GM19324 (cell line): ENCODE data around the gene ARHGAP28.
"Not testable (repeated sequence)": the region's sequence is repeated elsewhere in the genome, so short reads cannot be mapped to it uniquely, and the experiment has no call there.

Source experiments
- ATAC-seq: cut with Tn5 transposase; IDR thresholded peaks from one replicate; pipeline ENCODE4 v1.9.1; 2021; ENCODE audit warnings: mild to moderate bottlenecking, moderate library complexity; ENCODE audit not compliant: unreplicated experiment, low FRiP score

Gene ARHGAP28

DNA sequence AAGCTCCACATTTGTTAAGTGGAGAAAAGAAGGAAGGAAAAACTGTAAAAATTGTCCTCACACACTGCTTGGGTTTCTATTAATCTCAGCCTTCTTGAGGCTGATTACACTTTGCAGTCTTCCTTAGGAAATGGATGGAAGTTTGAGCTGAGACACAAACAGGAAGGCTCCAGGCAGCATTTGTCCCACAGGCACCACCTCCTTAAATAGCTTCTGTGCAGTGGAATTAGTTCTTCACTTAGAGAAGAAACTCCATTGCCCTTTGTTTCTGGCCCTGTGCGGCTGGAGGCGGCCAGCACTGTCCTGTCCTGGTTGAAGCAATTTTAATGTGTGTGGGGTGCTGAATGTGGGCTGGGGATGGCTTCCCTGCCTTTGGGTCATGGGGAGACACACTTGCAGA lies 44.3 kb downstream of the ARHGAP28 start:
- no peak for ATAC-seq

DNA sequence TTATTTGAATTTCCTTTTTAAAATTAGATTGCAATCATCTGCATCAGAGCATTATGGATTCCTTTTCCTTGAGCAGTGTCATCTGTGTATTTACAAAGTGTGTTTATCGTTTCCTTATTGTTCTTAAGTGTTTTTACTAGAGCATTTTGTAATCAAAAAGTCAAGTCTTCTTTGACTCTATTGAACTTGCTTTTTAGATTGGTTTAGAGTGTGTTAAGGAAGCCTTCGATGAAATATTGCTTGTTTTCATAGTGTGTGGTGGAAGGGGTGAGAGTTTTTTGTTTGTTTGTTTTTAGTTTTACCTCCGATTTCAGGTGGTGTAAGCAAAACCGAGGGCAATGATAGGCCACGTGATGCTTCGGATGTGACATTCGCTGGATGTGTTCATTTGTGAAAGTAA lies 45.7 kb downstream of the ARHGAP28 start:
- no peak for ATAC-seq

- no peak for ATAC-seq
These were observed 46.2 kb downstream of the ARHGAP28 start for GRCh38 chr18:6775702-6776101.

GRCh38 chr18:6776188-6776587 lies 46.7 kb downstream of the ARHGAP28 start:
- ATAC-seq = no peak

- ATAC-seq = no peak
These were observed 48.0 kb downstream of the ARHGAP28 start for GRCh38 chr18:6777509-6777908.

DNA sequence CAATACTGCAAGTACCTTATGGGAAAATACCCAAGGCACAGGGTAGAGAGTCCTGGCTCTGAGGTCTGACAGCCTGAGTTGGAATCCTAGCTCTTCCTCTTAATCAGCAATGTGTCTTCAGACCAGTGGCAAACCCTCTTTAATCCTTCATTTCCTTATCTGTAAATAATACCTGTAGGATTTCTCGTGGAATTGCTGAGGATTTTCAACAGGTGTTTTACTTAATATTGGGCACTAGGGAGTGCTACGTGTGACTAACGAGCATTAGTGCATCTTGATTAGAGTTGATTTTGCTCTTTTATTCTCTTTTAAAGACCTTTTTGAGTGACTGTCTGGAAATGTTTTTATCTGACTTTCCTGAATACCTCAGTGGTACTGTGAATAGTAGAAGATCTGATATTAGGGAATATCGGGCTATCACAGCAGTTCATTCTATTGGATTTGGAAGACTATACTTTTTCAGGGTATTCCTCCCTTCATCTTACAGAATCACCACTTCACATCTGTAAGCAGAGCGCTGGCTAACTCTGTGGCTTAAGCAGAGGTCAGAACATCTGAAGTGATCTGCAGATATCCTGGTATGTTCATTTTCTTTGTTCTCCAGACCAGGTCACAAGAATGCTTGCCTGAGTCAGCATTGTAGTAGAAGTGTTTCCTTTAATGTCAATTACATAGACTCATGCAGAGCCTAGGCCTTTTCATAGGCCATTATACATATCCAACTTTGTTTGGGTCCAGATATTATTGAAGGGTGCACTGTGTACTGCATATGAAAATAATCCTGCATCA lies 49.1 kb downstream of the ARHGAP28 start:
- ATAC-seq = no peak

DNA sequence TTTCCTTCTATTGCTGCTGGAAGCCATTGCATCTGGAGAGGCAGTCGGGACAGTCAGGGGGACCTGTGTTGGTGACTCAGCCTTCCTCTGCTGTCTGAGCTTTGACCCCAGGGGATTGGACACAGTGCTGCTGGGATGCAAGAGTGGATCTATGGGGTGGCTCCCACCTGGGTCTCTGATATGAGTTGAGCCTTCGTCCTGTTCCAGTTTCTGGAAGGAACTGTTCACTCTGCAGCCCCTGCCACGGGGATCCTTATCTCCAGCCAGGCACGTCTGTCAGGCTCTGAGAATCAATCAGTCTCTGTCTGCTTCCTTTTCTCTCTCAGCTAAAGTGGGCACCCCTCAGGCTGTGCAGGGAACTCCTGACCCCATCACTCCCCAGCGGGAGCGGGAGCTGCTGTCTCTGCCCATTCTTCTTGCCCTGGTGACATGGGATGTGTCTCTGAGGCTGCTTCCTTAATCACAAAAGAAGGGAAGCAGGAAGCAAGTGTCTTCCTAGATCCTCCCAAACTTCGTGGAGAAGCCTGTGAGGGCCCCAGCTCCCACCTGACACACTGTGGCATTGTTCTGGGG lies 51.7 kb downstream of the ARHGAP28 start:
- no peak for ATAC-seq

DNA sequence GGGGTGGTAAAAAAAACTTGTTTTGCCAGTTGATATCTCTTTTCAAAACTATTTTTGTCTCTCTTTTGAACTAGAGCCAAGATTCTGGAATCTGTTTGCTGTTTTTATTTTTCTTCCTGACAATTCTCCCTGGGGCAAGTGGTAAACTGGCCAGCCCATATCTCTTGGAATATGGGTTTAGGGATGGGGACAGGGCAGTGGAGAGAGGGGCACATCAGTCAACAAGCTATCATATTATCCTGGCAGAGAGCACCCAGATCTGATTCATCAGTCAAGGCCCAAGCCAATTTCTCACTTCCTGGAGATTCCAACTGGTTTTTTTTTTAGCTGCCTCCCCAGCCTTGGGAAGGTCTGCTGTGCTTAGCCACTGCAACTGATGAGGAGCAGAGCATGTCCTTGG lies 52.3 kb downstream of the ARHGAP28 start:
- ATAC-seq = no peak

DNA sequence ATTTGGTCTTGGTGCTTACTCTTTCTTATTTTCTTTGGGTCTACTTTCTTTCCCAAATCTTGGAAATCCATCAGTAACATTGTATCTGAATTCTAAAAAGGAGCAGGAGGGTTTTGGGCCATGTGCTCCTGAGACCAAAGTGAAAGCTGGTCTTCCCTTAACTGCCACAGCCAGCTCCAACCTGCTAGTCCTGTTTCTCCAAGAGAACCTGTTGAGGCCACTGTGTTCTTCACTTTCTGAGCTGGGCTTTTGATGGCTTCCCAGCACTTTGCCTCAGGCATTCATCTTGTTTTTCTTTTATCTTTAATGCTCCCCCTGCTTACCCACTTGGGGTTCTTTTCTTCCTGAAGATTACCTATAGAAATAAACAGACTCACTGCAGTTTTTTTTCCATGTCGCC lies 53.3 kb downstream of the ARHGAP28 start:
- ATAC-seq = no peak

GRCh38 chr18:6784046-6784445 lies 54.5 kb downstream of the ARHGAP28 start:
- ATAC-seq = no peak

- ATAC-seq = no peak
These were observed 55.5 kb downstream of the ARHGAP28 start for GRCh38 chr18:6785001-6785400.

GRCh38 chr18:6785411-6785810 lies 55.9 kb downstream of the ARHGAP28 start:
- no peak for ATAC-seq

DNA sequence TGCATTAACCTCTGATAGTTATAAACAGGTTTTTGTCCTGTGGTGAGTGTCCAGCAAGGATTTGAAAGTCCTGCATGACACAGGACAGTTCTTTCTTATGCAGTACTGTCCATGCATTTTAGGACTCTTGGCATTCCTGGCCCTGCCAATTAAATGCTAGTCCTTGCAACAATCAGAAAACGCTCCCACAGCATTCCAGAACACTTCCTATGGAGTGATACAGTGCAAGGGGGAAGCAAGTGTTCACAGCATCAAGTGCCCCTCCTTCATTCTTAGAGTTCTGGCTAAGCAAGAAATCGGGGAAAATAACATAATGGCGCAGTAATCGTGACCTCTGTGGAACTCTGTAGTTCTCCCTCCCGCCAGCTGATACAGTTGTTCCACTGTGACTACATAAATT lies 62.9 kb downstream of the ARHGAP28 start:
- no peak for ATAC-seq

DNA sequence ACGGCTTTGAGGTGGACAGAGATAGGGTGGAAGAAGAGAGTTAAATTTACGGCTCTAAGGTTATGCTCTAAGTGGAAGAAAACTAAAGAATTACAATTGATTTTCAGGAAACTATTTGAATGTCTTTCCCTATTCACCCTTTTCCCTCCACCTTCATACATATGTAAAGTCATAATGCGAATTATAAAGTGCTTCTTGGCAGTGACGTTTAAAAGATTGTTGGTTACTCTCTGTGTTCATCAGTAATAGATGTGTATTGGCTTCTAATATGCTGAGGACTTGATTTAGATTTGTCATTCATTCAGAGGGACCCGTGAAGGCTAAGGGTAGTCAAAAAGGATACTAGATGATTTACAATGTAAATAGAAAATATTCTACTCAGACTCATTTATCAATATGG lies 63.9 kb downstream of the ARHGAP28 start:
- ATAC-seq = no peak

- ATAC-seq = no peak
These were observed 64.5 kb downstream of the ARHGAP28 start for GRCh38 chr18:6793986-6794385.

DNA sequence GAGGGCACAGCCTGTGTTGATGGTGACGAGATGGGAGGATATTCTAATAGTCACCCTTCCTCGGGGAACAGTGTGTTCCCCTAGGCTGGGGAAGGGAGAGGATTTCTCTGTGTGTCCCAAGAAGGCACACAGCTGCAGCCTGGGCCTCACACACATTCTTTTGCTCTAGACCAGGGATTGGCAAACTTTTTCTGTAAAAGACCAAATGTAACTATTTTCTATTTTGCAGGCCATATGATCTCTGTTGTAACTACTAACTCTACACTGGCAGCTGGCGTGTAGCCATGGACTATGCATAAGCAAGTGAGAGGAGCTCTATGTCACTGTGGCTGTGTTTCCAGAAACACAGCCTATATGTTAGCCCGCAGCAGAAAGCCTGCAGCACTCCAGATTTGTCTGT lies 65.8 kb downstream of the ARHGAP28 start:
- no peak for ATAC-seq

DNA sequence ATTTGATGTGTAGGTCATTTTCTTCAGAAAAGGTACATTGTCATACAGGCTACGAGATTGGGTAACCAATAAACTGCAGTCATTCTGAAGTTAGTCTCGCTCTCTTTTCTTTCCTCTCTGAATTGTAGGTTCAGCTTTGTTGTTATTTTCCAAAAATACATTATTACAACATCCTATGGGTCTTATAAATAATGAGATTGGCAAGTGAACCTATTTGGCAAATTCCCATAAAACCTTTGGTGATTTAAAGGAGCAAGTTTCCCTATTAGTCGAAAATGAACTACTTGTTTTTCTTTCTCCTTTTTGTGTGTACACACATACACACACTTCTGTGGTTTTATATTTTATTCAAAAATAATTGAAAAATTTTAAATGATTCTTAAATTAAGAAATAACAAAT lies 67.0 kb downstream of the ARHGAP28 start:
- ATAC-seq = no peak

- ATAC-seq = no peak
These were observed 67.7 kb downstream of the ARHGAP28 start for GRCh38 chr18:6797171-6797570.

DNA sequence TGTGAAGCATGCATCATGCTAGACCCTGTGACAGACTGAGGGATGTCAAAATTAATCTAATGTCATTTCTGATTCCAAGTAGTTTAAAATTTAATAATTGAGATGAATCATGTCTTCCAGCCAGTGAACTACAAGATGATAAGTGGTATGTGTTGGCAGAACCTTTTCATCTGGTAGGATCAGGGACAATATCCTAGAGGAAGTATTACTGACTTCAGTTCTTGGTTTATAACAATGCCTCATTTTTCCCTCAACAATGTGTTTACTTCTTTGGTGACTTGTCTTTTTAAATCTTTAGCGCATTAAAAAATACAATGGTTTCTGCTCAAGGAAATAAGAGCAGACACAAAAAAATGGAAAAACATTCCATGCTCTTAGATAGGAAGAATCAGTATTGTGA lies 69.4 kb downstream of the ARHGAP28 start:
- no peak for ATAC-seq

DNA sequence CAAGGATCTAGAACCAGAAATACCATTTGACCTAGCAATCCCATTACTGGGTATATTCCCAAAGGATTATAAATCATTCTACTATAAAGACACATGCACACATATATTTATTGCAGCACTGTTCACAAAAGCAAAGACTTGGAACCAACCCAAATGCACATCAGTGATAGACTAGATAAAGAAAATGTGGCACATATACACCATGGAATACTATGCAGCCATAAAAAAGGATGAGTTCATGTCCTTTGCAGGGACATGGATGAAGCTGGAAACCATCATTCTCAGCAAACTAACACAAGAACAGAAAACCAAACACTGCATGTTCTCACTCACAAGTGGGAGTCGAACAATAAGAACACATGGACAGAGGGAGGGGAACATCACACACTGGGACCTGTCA lies 70.8 kb downstream of the ARHGAP28 start:
- not testable (repeated sequence) for ATAC-seq

DNA sequence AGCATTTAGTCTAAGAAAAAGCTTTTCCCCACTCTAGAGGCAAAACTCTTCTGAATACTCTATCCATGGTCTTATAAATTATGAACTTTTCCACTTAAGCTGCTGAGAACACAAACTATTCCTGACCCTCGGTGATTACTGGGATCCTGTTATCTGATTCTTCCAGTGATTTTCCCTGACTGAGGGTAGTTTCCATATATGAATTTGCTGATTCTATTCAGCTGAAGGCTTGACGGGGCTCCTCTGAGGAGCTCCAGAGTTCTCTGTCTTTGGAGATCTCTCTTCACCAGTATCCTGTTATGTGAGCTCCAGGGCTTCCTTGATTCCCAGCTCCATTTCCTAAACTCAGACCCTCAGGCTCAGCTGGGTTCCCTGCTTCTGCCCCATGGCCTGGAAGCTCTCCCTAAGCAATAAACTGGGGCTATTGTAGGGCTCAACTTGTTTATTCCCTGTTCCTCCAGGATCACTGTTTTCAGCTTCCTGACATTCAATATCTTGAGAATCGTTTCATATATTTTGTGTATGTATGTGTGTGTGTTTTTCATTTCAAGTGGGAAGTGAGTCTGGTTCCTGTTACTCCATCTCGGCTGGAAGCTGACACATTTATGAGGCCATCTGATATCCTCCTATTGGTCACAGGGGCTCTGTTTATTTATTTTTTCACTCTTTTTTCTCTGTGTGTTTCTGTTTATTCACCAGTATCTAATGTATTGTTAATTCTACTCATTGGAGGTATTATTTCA lies 78.2 kb downstream of the ARHGAP28 start:
- no peak for ATAC-seq

DNA sequence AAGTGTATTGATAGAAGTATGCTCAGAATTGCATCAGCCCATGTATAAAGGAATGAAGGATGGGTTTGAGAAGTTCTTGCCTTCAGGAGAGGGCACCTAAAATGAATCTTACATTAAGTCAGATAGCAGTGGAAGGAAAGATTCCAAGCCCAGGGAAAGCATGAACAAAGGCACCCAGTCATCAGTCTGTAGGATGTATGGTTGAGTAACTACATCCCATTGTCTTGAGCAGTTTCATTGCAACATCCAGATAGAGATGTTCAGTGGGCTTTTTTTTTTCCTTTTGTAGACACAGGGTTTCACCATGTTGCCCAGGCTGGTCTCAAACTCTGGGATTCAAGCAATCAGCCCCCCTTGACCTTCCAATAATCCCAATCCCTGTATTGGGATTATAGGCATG lies 80.7 kb downstream of the ARHGAP28 start:
- no peak for ATAC-seq
